Measurements from ENCODE around the gene STC2. TPM values are rescaled to one million over a fixed set of nuclear protein-coding genes. Genes with fewer than 3 reads are reported as not detected.

The STC2 gene
- total RNA-seq, 1 experiment from 2014 or later = 224 TPM

DNA sequence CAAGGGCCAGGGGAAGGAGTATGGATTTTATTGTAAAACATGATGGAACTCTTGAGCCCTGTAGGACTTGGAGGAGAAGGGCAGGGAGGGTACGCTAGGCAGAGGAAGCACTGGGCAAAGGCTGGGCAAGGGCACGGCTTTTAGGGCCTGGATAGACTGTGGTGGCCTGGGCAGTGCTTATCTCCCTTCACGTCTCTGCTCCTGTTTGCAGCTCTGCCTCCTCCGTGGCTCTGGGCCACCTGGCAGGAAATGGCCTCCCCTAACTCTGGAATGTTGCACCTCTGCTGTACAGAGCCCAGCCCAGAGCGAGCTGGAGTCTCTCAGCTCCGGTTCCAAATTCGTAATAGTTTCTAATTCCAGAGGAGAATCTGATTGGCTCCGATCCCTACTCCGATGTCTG, 12.2 kb upstream of the STC2 start:
- no peaks in the 10 kb centered on the region for H3K27me3 Mint-ChIP-seq (ENCODE audit: insufficient read depth, unreplicated experiment)
- TF ChIP-seq, protein P1, sequence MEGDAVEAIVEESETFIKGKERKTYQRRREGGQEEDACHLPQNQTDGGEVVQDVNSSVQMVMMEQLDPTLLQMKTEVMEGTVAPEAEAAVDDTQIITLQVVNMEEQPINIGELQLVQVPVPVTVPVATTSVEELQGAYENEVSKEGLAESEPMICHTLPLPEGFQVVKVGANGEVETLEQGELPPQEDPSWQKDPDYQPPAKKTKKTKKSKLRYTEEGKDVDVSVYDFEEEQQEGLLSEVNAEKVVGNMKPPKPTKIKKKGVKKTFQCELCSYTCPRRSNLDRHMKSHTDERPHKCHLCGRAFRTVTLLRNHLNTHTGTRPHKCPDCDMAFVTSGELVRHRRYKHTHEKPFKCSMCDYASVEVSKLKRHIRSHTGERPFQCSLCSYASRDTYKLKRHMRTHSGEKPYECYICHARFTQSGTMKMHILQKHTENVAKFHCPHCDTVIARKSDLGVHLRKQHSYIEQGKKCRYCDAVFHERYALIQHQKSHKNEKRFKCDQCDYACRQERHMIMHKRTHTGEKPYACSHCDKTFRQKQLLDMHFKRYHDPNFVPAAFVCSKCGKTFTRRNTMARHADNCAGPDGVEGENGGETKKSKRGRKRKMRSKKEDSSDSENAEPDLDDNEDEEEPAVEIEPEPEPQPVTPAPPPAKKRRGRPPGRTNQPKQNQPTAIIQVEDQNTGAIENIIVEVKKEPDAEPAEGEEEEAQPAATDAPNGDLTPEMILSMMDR (IDR thresholded peaks at IDR 0.05; ENCODE audit: insufficient read depth in 1 of 2, low read depth in 1 of 2, low read length in 1 of 2, severe bottlenecking in 1 of 2, unreplicated experiment in 1 of 2) = no peak
- H3K4me1 Mint-ChIP-seq (ENCODE audit: low read depth, unreplicated experiment) = no peaks in the 10 kb centered on the region
- Histone ChIP-seq H3K4me3 (ENCODE audit: low read depth, low read length) (no peak overlapping the region), H3K9me3 (no peaks in the 10 kb centered on the region), H3K36me3 (ENCODE audit: control insufficient read depth, insufficient read depth, low read length) (no peaks in the 10 kb centered on the region), H3K27me3 (replicated peaks; ENCODE audit: control insufficient read depth, insufficient read depth, low read length) (no peaks in the 10 kb centered on the region), H3K4me1 (no peaks in the 10 kb centered on the region)
- no peak overlapping the region for H3K4me3 Mint-ChIP-seq (ENCODE audit: unreplicated experiment)
- no peaks in the 10 kb centered on the region for H3K36me3 Mint-ChIP-seq (ENCODE audit: insufficient read depth, unreplicated experiment)
- intact Hi-C loops (cut with micrococcal nuclease; ENCODE audit: unreplicated experiment) = no loop called here
- BruUV-seq (replicated peaks) = no TSS peak
- no peak for DNase-seq
- POLR2A ChIA-PET = interaction anchor here (0.9 kb wide), 1 partner anchor 11 kb away, joined by 3 read pairs; no protein-coding TSS in a partner anchor
- CTCF ChIA-PET = no interaction called here
- no peak overlapping the region for H3K27ac Mint-ChIP-seq (ENCODE audit: unreplicated experiment)
- H3K9me3 Mint-ChIP-seq (ENCODE audit: unreplicated experiment) = no peaks in the 10 kb centered on the region

DNA sequence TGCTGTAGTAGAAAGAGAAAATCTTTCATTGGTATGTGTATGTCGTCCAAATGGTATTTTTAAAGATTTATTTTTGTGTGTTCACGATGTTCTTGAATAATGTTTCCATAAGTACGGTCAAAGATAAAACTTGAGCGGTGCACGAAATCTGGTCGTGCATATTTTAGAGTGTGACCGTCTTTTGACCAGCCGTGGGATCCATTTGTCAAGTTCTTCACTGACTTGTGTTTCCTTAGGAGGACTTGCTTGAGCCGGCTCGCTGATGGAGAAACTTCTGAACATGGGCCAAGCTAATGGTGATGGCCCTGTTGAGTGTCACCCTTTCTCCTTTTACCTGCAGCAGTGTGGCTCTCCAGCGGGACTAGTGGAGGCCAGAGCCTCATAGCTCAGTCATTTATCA, 11.1 kb upstream of the STC2 start:
- Histone ChIP-seq H3K9me3 (no peaks in the 10 kb centered on the region), H3K4me3 (ENCODE audit: low read depth, low read length) (no peak overlapping the region), H3K4me1 (no peaks in the 10 kb centered on the region), H3K27me3 (replicated peaks; ENCODE audit: control insufficient read depth, insufficient read depth, low read length) (no peaks in the 10 kb centered on the region), H3K36me3 (ENCODE audit: control insufficient read depth, insufficient read depth, low read length) (no peaks in the 10 kb centered on the region)
- no peak overlapping the region for H3K4me3 Mint-ChIP-seq (ENCODE audit: unreplicated experiment)
- intact Hi-C loops (cut with micrococcal nuclease; ENCODE audit: unreplicated experiment) = no loop called here
- ChIA-PET CTCF (no interaction called here), POLR2A (no interaction called here)
- no TSS peak for BruUV-seq (replicated peaks)
- H3K4me1 Mint-ChIP-seq (ENCODE audit: low read depth, unreplicated experiment) = no peaks in the 10 kb centered on the region
- TF ChIP-seq, protein P1 (IDR thresholded peaks at IDR 0.05; ENCODE audit: insufficient read depth in 1 of 2, low read depth in 1 of 2, low read length in 1 of 2, severe bottlenecking in 1 of 2, unreplicated experiment in 1 of 2) = no peak
- H3K36me3 Mint-ChIP-seq (ENCODE audit: insufficient read depth, unreplicated experiment) = no peaks in the 10 kb centered on the region
- H3K27me3 Mint-ChIP-seq (ENCODE audit: insufficient read depth, unreplicated experiment) = no peaks in the 10 kb centered on the region
- no peak overlapping the region for H3K27ac Mint-ChIP-seq (ENCODE audit: unreplicated experiment)
- H3K9me3 Mint-ChIP-seq (ENCODE audit: unreplicated experiment) = no peaks in the 10 kb centered on the region
- DNase-seq = no peak

DNA sequence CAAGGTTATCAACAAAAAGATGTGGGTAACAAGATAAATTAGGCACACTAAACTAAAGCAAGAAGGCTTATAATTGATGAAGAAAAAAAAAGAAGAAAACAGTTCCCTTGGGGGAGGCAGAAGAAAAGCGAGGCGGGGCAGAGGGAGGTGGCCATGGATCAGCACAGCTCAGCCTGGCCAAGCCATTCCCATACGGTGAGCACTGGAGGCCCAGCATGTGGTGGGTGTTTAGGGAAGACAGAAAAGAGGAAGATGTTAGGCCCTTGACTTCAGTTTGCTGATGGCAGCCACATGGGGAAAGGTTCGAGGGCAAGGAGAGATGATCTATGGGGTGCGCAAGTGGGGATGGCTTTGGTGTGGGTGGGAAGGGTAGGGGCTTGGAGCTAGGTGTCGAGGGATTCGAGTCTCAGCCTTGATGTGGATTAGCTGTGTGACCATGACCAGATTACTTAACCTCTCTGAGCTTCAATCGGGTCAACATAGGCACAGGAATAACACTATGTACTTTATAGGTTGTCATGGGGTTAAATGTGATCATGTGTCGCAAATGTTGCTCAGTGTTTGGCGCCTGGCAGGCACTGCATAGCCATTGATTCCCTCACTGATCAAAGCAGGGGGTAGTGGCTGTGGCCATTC, 10.3 kb upstream of the STC2 start:
- POLR2A ChIA-PET = no interaction called here
- Histone ChIP-seq H3K36me3 (ENCODE audit: control insufficient read depth, insufficient read depth, low read length) (no peaks in the 10 kb centered on the region), H3K4me1 (no peaks in the 10 kb centered on the region), H3K4me3 (ENCODE audit: low read depth, low read length) (no peak overlapping the region), H3K27me3 (replicated peaks; ENCODE audit: control insufficient read depth, insufficient read depth, low read length) (no peaks in the 10 kb centered on the region), H3K9me3 (no peaks in the 10 kb centered on the region)
- no TSS peak for BruUV-seq (replicated peaks)
- CTCF ChIA-PET = no interaction called here
- Mint-ChIP-seq H3K27me3 (ENCODE audit: insufficient read depth, unreplicated experiment) (no peaks in the 10 kb centered on the region), H3K36me3 (ENCODE audit: insufficient read depth, unreplicated experiment) (no peaks in the 10 kb centered on the region), H3K9me3 (ENCODE audit: unreplicated experiment) (no peaks in the 10 kb centered on the region), H3K4me1 (ENCODE audit: low read depth, unreplicated experiment) (no peaks in the 10 kb centered on the region), H3K4me3 (ENCODE audit: unreplicated experiment) (no peak overlapping the region), H3K27ac (ENCODE audit: unreplicated experiment) (no peak overlapping the region)
- no peak for DNase-seq
- TF ChIP-seq, protein P1 (IDR thresholded peaks at IDR 0.05; ENCODE audit: insufficient read depth in 1 of 2, low read depth in 1 of 2, low read length in 1 of 2, severe bottlenecking in 1 of 2, unreplicated experiment in 1 of 2) = no peak
- intact Hi-C loops (cut with micrococcal nuclease; ENCODE audit: unreplicated experiment) = no loop called here

Data from Caco-2 (cell line).